Measurements from ENCODE around the gene TMEM140. TPM values are rescaled to one million over a fixed set of nuclear protein-coding genes. Genes with fewer than 3 reads are reported as not detected.

Gene TMEM140
- total and polyA plus RNA-seq, 9 of the 15 experiments (the other 6 are each of a cell fraction or from before 2014, with no cell fraction given), result 0.03 to 0.82 (median 0.23) TPM

DNA sequence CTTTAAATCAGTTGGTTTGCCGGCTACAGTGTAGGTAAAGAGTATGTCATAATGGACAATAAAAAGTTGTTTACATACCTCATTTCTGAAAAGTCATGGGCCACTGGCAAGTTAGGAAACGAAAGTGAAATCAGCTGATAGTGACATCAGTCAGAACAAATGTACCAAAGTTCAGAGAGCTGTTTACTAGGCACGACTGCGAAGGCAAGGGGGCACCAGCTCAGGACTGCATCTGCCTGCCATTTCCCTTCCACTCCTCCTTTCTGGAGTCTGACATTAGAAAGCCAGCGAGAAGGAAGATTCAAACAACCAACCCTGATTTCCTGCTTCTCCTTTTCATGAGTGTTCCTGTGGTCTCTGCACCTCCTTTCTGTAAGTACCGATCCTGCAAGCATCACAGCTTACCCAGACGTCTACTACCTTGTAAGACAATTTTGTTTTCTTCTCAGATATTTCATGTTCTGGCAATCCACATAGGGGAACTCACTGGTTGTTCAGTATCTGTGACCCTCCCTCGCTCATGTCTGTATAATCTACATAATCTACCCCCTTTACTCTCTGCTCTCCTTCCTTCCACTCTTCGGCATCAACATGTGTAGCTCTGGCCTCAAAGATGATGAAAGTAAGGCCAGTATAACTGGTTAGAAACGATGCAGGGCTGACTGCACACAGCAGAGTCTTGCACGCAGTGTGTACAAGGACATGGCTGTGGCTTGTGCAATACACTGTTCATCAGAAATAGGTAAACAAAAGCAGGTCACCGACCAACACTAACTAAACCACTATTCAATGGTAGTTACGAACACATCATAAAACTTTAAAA is at the start of gene TMEM140 (continued):
- TF ChIP-seq, protein P1, sequence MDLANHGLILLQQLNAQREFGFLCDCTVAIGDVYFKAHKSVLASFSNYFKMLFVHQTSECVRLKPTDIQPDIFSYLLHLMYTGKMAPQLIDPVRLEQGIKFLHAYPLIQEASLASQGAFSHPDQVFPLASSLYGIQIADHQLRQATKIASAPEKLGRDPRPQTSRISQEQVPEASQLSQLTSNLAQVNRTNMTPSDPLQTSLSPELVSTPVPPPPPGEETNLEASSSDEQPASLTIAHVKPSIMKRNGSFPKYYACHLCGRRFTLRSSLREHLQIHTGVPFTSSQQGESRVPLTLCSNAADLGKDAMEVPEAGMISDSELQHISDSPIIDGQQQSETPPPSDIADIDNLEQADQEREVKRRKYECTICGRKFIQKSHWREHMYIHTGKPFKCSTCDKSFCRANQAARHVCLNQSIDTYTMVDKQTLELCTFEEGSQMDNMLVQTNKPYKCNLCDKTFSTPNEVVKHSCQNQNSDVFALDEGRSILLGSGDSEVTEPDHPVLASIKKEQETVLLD (IDR thresholded peaks at IDR 0.05), result no peak
- TF ChIP-seq POLR2B (IDR thresholded peaks at IDR 0.05; ENCODE audit: low read depth, partially characterized antibody) (no peak), CREB1 (IDR thresholded peaks at IDR 0.05) (no peak), CREB1 (CRISPR knock-in tag; IDR thresholded peaks at IDR 0.05) (no peak), HDAC2 (IDR thresholded peaks at IDR 0.05) (no peak), SLC30A9 (CRISPR knock-in tag; IDR thresholded peaks at IDR 0.05) (no peak), KLF10 (CRISPR knock-in tag; IDR thresholded peaks at IDR 0.05) (no peak), ATF1 (CRISPR knock-in tag; IDR thresholded peaks at IDR 0.05) (no peak), ATF1 (tag; IDR thresholded peaks at IDR 0.05) (peak; percentile 85), KLF1 (tag; IDR thresholded peaks at IDR 0.05) (no peak), ARHGAP35 (IDR thresholded peaks at IDR 0.05; ENCODE audit: partially characterized antibody) (no peak), CBX8 (IDR thresholded peaks at IDR 0.05; ENCODE audit: borderline replicate concordance, extremely low read depth, low read depth, low read length, poor library complexity, severe bottlenecking) (no peak), ZFX (CRISPR knock-in tag; IDR thresholded peaks at IDR 0.05) (no peak), ZNF143 (CRISPR knock-in tag; IDR thresholded peaks at IDR 0.05) (no peak), U2AF1 (optimal IDR thresholded peaks at IDR 0.05; ENCODE audit: low read depth, low read length) (no peak), HDGF (IDR thresholded peaks at IDR 0.05) (peak; percentile 23; the same call in 1 of the 2 replicates), MBD2 (IDR thresholded peaks at IDR 0.05; ENCODE audit: borderline replicate concordance, low read depth) (no peak), NFRKB (IDR thresholded peaks at IDR 0.05; ENCODE audit: low read depth) (no peak; the same call in 1 of the 2 replicates), SMARCA5 (IDR thresholded peaks at IDR 0.05) (no peak), ZNF354B (CRISPR knock-in tag; IDR thresholded peaks at IDR 0.05) (no peak), MTA2 (IDR thresholded peaks at IDR 0.05; ENCODE audit: low read depth) (no peak)
- TF ChIP-seq, protein P2, sequence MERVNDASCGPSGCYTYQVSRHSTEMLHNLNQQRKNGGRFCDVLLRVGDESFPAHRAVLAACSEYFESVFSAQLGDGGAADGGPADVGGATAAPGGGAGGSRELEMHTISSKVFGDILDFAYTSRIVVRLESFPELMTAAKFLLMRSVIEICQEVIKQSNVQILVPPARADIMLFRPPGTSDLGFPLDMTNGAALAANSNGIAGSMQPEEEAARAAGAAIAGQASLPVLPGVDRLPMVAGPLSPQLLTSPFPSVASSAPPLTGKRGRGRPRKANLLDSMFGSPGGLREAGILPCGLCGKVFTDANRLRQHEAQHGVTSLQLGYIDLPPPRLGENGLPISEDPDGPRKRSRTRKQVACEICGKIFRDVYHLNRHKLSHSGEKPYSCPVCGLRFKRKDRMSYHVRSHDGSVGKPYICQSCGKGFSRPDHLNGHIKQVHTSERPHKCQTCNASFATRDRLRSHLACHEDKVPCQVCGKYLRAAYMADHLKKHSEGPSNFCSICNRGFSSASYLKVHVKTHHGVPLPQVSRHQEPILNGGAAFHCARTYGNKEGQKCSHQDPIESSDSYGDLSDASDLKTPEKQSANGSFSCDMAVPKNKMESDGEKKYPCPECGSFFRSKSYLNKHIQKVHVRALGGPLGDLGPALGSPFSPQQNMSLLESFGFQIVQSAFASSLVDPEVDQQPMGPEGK (CRISPR knock-in tag; IDR thresholded peaks at IDR 0.05; ENCODE audit: borderline replicate concordance), result no peak
- TF ChIP-seq, protein P3, sequence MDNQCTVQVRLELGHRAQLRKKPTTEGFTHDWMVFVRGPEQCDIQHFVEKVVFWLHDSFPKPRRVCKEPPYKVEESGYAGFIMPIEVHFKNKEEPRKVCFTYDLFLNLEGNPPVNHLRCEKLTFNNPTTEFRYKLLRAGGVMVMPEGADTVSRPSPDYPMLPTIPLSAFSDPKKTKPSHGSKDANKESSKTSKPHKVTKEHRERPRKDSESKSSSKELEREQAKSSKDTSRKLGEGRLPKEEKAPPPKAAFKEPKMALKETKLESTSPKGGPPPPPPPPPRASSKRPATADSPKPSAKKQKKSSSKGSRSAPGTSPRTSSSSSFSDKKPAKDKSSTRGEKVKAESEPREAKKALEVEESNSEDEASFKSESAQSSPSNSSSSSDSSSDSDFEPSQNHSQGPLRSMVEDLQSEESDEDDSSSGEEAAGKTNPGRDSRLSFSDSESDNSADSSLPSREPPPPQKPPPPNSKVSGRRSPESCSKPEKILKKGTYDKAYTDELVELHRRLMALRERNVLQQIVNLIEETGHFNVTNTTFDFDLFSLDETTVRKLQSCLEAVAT (IDR thresholded peaks at IDR 0.05), result no peak
- TF ChIP-seq, protein P4, sequence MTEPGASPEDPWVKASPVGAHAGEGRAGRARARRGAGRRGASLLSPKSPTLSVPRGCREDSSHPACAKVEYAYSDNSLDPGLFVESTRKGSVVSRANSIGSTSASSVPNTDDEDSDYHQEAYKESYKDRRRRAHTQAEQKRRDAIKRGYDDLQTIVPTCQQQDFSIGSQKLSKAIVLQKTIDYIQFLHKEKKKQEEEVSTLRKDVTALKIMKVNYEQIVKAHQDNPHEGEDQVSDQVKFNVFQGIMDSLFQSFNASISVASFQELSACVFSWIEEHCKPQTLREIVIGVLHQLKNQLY (CRISPR knock-in tag; conservative IDR thresholded peaks at IDR 0.05), result no peak
- TF ChIP-seq, protein P5, sequence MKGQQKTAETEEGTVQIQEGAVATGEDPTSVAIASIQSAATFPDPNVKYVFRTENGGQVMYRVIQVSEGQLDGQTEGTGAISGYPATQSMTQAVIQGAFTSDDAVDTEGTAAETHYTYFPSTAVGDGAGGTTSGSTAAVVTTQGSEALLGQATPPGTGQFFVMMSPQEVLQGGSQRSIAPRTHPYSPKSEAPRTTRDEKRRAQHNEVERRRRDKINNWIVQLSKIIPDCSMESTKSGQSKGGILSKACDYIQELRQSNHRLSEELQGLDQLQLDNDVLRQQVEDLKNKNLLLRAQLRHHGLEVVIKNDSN (CRISPR knock-in tag; IDR thresholded peaks at IDR 0.05), result no peak

Measured in K562 (cell line).